PC-3 (cell line): ENCODE measurements around the gene SEC22C. TPM values are rescaled to one million over a fixed set of nuclear protein-coding genes. Genes with fewer than 3 reads are reported as not detected.

Experiments used
- ATAC-seq: fragments of 200-7000 bp; cut with Tn5 transposase; 2 replicates; pipeline ENCODE4 v1.9.1; 2020; ENCODE audit warnings: mild to moderate bottlenecking, moderate library complexity
- BruUV-seq: library from RNA; stranded (reverse); fragments of 400-500 nt; replicated peaks from 2 replicates; lab custom pipeline; 2021; lab: Mats Ljungman, UMichigan
- CTCF ChIA-PET: fragments of 300-600 bp; sonication (Branson Sonifier 250); formaldehyde crosslinking; loops from one replicate; lab custom pipeline; 2022; ENCODE audit warnings: antibody characterized with exemption; lab: Charles Lee
- POLR2A ChIA-PET: fragments of 300-600 bp; sonication (Branson Sonifier 250); formaldehyde crosslinking; loops from one replicate; lab custom pipeline; 2022; ENCODE audit warnings: antibody characterized with exemption; ENCODE audit not compliant: unreplicated experiment; lab: Charles Lee
- DNase-seq: peaks from one replicate; pipeline ENCODE4 v3.0.0-alpha.2; 2015
- H2AFZ ChIP-seq: fragments of 300-600 bp; sonication (generic); 2 replicates; pipeline ENCODE4 v1.6.0; 2016; ENCODE audit warnings: antibody characterized with exemption, low read length
- H3F3A ChIP-seq: fragments of 300-600 bp; sonication (generic); one replicate; pipeline ENCODE4 v1.6.0; 2017; ENCODE audit warnings: antibody characterized with exemption, low read length, control low read depth, mild to moderate bottlenecking; ENCODE audit not compliant: unreplicated experiment
- H3K27ac ChIP-seq: fragments of 300-600 bp; sonication (generic); 2 replicates; pipeline ENCODE4 v1.5.1; 2016; ENCODE audit warnings: mild to moderate bottlenecking, low read length
- H3K27me3 ChIP-seq: fragments of 300-600 bp; sonication (generic); 2 replicates; pipeline ENCODE4 v1.6.1; 2016; ENCODE audit warnings: low read length, mixed read lengths
- H3K36me3 ChIP-seq: fragments of 300-600 bp; sonication (generic); 2 replicates; pipeline ENCODE4 v1.6.1; 2016; ENCODE audit warnings: low read depth, mixed run types, low read length, mixed read lengths
- H3K4me1 ChIP-seq: fragments of 300-600 bp; sonication (generic); 2 replicates; pipeline ENCODE4 v1.5.1; 2016; ENCODE audit warnings: low read length; ENCODE audit not compliant: insufficient read depth
- H3K4me2 ChIP-seq: fragments of 300-600 bp; sonication (generic); 2 replicates; pipeline ENCODE4 v1.6.0; 2016; ENCODE audit warnings: low read length
- H3K4me3 ChIP-seq: fragments of 300-600 bp; sonication (generic); 2 replicates; pipeline ENCODE4 v1.5.1; 2016; ENCODE audit warnings: mild to moderate bottlenecking, low read length, mixed read lengths
- H3K79me2 ChIP-seq: fragments of 300-600 bp; sonication (generic); 2 replicates; pipeline ENCODE4 v1.6.1; 2017; ENCODE audit warnings: low read length, mixed read lengths
- H3K9ac ChIP-seq: fragments of 300-600 bp; sonication (generic); 2 replicates; pipeline ENCODE4 v1.6.0; 2016; ENCODE audit warnings: mild to moderate bottlenecking, low read length
- H3K9me2 ChIP-seq: fragments of 300-600 bp; sonication (generic); replicated peaks from 2 replicates; pipeline ENCODE4 v1.6.1; 2016; ENCODE audit warnings: mixed run types, low read length, mixed read lengths
- H3K9me3 ChIP-seq: fragments of 300-600 bp; sonication (generic); 2 replicates; pipeline ENCODE4 v1.6.1; 2016; ENCODE audit warnings: low read length, mixed read lengths
- H4K20me1 ChIP-seq: fragments of 300-600 bp; sonication (generic); 2 replicates; pipeline ENCODE4 v1.6.1; 2016; ENCODE audit warnings: low read length, mixed read lengths
- EZH2 ChIP-seq: fragments of 300-600 bp; sonication (generic); IDR thresholded peaks from one replicate; pipeline ENCODE4 v1.6.1; 2017; ENCODE audit warnings: antibody characterized with exemption, mild to moderate bottlenecking, low read length; ENCODE audit not compliant: unreplicated experiment
- EZH2phosphoT487 ChIP-seq: fragments of 300-600 bp; sonication (generic); IDR thresholded peaks from 2 replicates; pipeline ENCODE4 v1.6.1; 2018; ENCODE audit warnings: mild to moderate bottlenecking, antibody characterized with exemption, low read length, borderline replicate concordance
- intact Hi-C: fragments of 100-400 bp; cut with micrococcal nuclease; formaldehyde crosslinking; loops from 2 replicates; pipeline ENCODE4 v1.9.0; 2023
- total RNA-seq: library from RNA; depleted of rRNA; stranded (reverse); fragments of >200 nt; gene quantifications from 2 replicates; pipeline ENCODE4 v1.2.3, GENCODE V29; 2014
- TF ChIP-seq, protein P1 (sequence below): fragments of 300-600 bp; sonication (generic); conservative IDR thresholded peaks from 2 replicates; pipeline ENCODE4 v1.5.1; 2017; ENCODE audit warnings: antibody characterized with exemption, low read depth, mild to moderate bottlenecking, low read length

SEC22C gene
- total RNA-seq, 1 experiment from 2014 or later: 63.3 TPM

GRCh38 chr3:42545284-42545900, 36.4 kb downstream of the SEC22C start:
- Histone ChIP-seq H3K27ac (no peak overlapping the region), H3K4me1 (peaks cover 20% of the 10 kb centered on the region), H3F3A (no peaks in the 10 kb centered on the region), H3K9me3 (no peaks in the 10 kb centered on the region), H3K36me3 (no peaks in the 10 kb centered on the region), H3K27me3 (no peaks in the 10 kb centered on the region), H3K79me2 (no peaks in the 10 kb centered on the region), H3K4me2 (peak overlapping the region; percentile 70), H3K4me3 (no peak overlapping the region), H2AFZ (no peak overlapping the region; the same call in 1 of the 2 replicates), H3K9ac (no peak overlapping the region), H3K9me2 (no peaks in the 10 kb centered on the region), H4K20me1 (no peaks in the 10 kb centered on the region)
- intact Hi-C loops: loop anchor here (5.0 kb wide), 1 partner anchor 428 kb away; no protein-coding TSS in a partner anchor
- CTCF ChIA-PET: interaction anchor here (0.5 to 1.5 kb wide), 3 partner anchors 43 to 286 kb away, joined by 3 to 12 read pairs (median 4); partner anchors contain the start of gene VIPR1
- ATAC-seq (no peak; the same call in 1 of the 2 replicates), DNase-seq (no peak)
- no TSS peak for BruUV-seq
- TF ChIP-seq EZH2phosphoT487: no peak
- TF ChIP-seq, protein P1, sequence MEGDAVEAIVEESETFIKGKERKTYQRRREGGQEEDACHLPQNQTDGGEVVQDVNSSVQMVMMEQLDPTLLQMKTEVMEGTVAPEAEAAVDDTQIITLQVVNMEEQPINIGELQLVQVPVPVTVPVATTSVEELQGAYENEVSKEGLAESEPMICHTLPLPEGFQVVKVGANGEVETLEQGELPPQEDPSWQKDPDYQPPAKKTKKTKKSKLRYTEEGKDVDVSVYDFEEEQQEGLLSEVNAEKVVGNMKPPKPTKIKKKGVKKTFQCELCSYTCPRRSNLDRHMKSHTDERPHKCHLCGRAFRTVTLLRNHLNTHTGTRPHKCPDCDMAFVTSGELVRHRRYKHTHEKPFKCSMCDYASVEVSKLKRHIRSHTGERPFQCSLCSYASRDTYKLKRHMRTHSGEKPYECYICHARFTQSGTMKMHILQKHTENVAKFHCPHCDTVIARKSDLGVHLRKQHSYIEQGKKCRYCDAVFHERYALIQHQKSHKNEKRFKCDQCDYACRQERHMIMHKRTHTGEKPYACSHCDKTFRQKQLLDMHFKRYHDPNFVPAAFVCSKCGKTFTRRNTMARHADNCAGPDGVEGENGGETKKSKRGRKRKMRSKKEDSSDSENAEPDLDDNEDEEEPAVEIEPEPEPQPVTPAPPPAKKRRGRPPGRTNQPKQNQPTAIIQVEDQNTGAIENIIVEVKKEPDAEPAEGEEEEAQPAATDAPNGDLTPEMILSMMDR: no peak
- TF ChIP-seq EZH2: no peak
- POLR2A ChIA-PET: no interaction called here

DNA sequence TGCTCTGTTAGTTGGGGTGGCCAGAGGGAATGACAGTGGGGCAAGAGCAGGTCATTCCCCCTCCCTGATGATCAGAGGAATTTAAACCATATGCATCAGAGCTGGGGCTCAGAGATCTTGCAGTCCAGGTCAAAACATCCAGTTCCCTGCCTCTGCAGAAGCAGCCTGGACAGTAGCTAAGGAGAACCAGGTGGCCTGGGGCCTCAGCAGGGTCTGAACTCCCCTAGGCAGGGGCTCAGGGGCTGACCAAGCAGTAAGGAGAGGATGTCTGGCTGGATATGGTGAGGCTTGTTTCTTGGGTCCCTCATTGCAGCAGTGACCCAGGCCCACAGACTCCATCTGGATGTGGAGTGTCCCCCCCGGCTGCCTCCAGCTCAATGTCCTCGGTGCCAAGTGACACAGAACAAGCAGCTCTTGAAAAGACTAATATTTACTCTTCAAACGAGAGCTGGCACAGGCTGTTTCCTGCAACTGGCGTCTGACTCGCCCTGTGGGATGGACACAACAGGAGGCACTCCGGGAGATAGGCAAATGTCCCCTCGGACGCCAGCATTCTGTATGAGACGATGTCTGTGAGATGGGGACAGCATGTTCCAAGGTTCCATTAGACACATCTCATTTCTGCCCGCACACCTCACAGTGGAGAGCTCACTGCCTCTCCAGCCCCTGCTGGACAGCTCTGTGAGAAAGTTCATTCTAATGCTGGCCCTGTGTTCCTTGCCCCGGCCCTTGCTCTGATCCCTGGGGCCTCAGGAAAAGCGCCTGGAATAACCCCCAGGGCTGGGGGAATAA, 37.1 kb downstream of the SEC22C start:
- Histone ChIP-seq H3F3A (no peaks in the 10 kb centered on the region), H4K20me1 (no peaks in the 10 kb centered on the region), H3K4me1 (peaks cover 20% of the 10 kb centered on the region), H3K79me2 (no peaks in the 10 kb centered on the region), H3K27me3 (no peaks in the 10 kb centered on the region), H3K9ac (no peak overlapping the region), H3K9me2 (no peaks in the 10 kb centered on the region), H3K9me3 (no peaks in the 10 kb centered on the region), H3K27ac (no peak overlapping the region), H3K4me2 (peak overlapping the region; percentile 70), H3K4me3 (no peak overlapping the region), H3K36me3 (no peaks in the 10 kb centered on the region), H2AFZ (peak overlapping the region; percentile 46)
- peak; percentile 91 for ATAC-seq
- BruUV-seq: no TSS peak
- ChIA-PET CTCF (interaction anchor here (0.5 to 1.5 kb wide), 4 partner anchors 43 to 287 kb away, joined by 3 to 12 read pairs (median 4); partner anchors contain the start of gene VIPR1), POLR2A (interaction anchor here (0.6 kb wide), 2 partner anchors 42 to 132 kb away, joined by 3 read pairs; partner anchors contain the start of gene VIPR1)
- TF ChIP-seq EZH2: no peak
- TF ChIP-seq, protein P1: no peak
- TF ChIP-seq EZH2phosphoT487: no peak
- intact Hi-C loops: loop anchor here (5.0 kb wide), 2 partner anchors 102 to 427 kb away; no protein-coding TSS in a partner anchor
- DNase-seq: peak; percentile 72
